ENCODE measurements around the gene CTAGE1. TPM values are rescaled to one million over a fixed set of nuclear protein-coding genes. Genes with fewer than 3 reads are reported as not detected.

The CTAGE1 gene
- total and polyA plus RNA-seq, 2 donors (not counting 1 experiment from before 2014, with no cell fraction given), result under 0.01 TPM; not detected in 1

GRCh38 chr18:22456547-22456946, 38.8 kb upstream of the CTAGE1 start:
- no peak overlapping the region for H3K9ac ChIP-seq (ENCODE audit: insufficient read depth, low read length)
- H3K4me2 ChIP-seq (ENCODE audit: extremely low read depth, insufficient read depth, low read length), result no peak overlapping the region
- no peaks in the 10 kb centered on the region for H3K79me2 ChIP-seq (ENCODE audit: control insufficient read depth, insufficient read depth, low read length)
- no peaks in the 10 kb centered on the region for H3K4me1 ChIP-seq (ENCODE audit: control insufficient read depth, extremely low read depth, insufficient read depth, low read length)
- H2AFZ ChIP-seq (ENCODE audit: low read length), result no peak overlapping the region
- no peak overlapping the region for H3K4me3 ChIP-seq (replicated peaks in 1 of 4; ENCODE audit: control extremely low read depth in 1 of 4, insufficient read depth in 1 of 4, low read depth in 3 of 4, low read length in 4 of 4)
- no peaks in the 10 kb centered on the region for H3K36me3 ChIP-seq (ENCODE audit: control insufficient read depth, insufficient read depth, low read length)
- no peaks in the 10 kb centered on the region for H4K20me1 ChIP-seq (ENCODE audit: control insufficient read depth, extremely low read depth, insufficient read depth, low read length)
- no peaks in the 10 kb centered on the region for H3K9me3 ChIP-seq (ENCODE audit: control insufficient read depth, insufficient read depth, low read depth, low read length)
- no peaks in the 10 kb centered on the region for H3K27me3 ChIP-seq (ENCODE audit: control insufficient read depth, insufficient read depth, low read length)
- no peak overlapping the region for H3K27ac ChIP-seq (ENCODE audit: insufficient read depth, low read length)
- no peak for TF ChIP-seq EZH2 (IDR thresholded peaks at IDR 0.05; ENCODE audit: low read length, missing control alignments)
- no peak for TF ChIP-seq CTCF (conservative IDR thresholded peaks at IDR 0.05 in 1 of 2, IDR thresholded peaks at IDR 0.05 in 1 of 2; ENCODE audit: low read depth in 1 of 2, low read length in 2 of 2)
- DNase-seq (ENCODE audit: low read depth in 2 of 2), result no peak

GRCh38 chr18:22456116-22456480, 38.4 kb upstream of the CTAGE1 start:
- no peak overlapping the region for H3K27ac ChIP-seq (ENCODE audit: insufficient read depth, low read length)
- H3K36me3 ChIP-seq (ENCODE audit: control insufficient read depth, insufficient read depth, low read length), result no peaks in the 10 kb centered on the region
- no peaks in the 10 kb centered on the region for H3K4me1 ChIP-seq (ENCODE audit: control insufficient read depth, extremely low read depth, insufficient read depth, low read length)
- H3K9me3 ChIP-seq (ENCODE audit: control insufficient read depth, insufficient read depth, low read depth, low read length), result no peaks in the 10 kb centered on the region
- H3K4me2 ChIP-seq (ENCODE audit: extremely low read depth, insufficient read depth, low read length), result no peak overlapping the region
- H3K79me2 ChIP-seq (ENCODE audit: control insufficient read depth, insufficient read depth, low read length), result no peaks in the 10 kb centered on the region
- H3K27me3 ChIP-seq (ENCODE audit: control insufficient read depth, insufficient read depth, low read length), result no peaks in the 10 kb centered on the region
- no peaks in the 10 kb centered on the region for H4K20me1 ChIP-seq (ENCODE audit: control insufficient read depth, extremely low read depth, insufficient read depth, low read length)
- no peak for DNase-seq (ENCODE audit: low read depth in 2 of 2)
- no peak overlapping the region for H3K9ac ChIP-seq (ENCODE audit: insufficient read depth, low read length)
- no peak overlapping the region for H3K4me3 ChIP-seq (replicated peaks in 1 of 4; ENCODE audit: control extremely low read depth in 1 of 4, insufficient read depth in 1 of 4, low read depth in 3 of 4, low read length in 4 of 4)
- no peak for TF ChIP-seq CTCF (conservative IDR thresholded peaks at IDR 0.05 in 1 of 2, IDR thresholded peaks at IDR 0.05 in 1 of 2; ENCODE audit: low read depth in 1 of 2, low read length in 2 of 2)
- TF ChIP-seq EZH2 (IDR thresholded peaks at IDR 0.05; ENCODE audit: low read length, missing control alignments), result no peak
- no peak overlapping the region for H2AFZ ChIP-seq (ENCODE audit: low read length)

GRCh38 chr18:22455425-22456115, 37.9 kb upstream of the CTAGE1 start:
- no peaks in the 10 kb centered on the region for H3K9me3 ChIP-seq (ENCODE audit: control insufficient read depth, insufficient read depth, low read depth, low read length)
- H2AFZ ChIP-seq (ENCODE audit: low read length), result no peak overlapping the region
- no peaks in the 10 kb centered on the region for H3K79me2 ChIP-seq (ENCODE audit: control insufficient read depth, insufficient read depth, low read length)
- no peak overlapping the region for H3K9ac ChIP-seq (ENCODE audit: insufficient read depth, low read length)
- H3K36me3 ChIP-seq (ENCODE audit: control insufficient read depth, insufficient read depth, low read length), result no peaks in the 10 kb centered on the region
- H3K4me3 ChIP-seq (replicated peaks in 1 of 4; ENCODE audit: control extremely low read depth in 1 of 4, insufficient read depth in 1 of 4, low read depth in 3 of 4, low read length in 4 of 4), result no peak overlapping the region
- no peak overlapping the region for H3K27ac ChIP-seq (ENCODE audit: insufficient read depth, low read length)
- H3K4me2 ChIP-seq (ENCODE audit: extremely low read depth, insufficient read depth, low read length), result no peak overlapping the region
- no peaks in the 10 kb centered on the region for H4K20me1 ChIP-seq (ENCODE audit: control insufficient read depth, extremely low read depth, insufficient read depth, low read length)
- no peaks in the 10 kb centered on the region for H3K4me1 ChIP-seq (ENCODE audit: control insufficient read depth, extremely low read depth, insufficient read depth, low read length)
- no peaks in the 10 kb centered on the region for H3K27me3 ChIP-seq (ENCODE audit: control insufficient read depth, insufficient read depth, low read length)
- no peak for TF ChIP-seq CTCF (conservative IDR thresholded peaks at IDR 0.05 in 1 of 2, IDR thresholded peaks at IDR 0.05 in 1 of 2; ENCODE audit: low read depth in 1 of 2, low read length in 2 of 2)
- DNase-seq (ENCODE audit: low read depth in 2 of 2), result no peak
